WTC11 (cell line): Measurements from ENCODE around the gene BLMH. TPM values are rescaled to one million over a fixed set of nuclear protein-coding genes. Genes with fewer than 3 reads are reported as not detected.
A peak's percentile ranks its signal among the peaks of the same experiment; 100 is the strongest.

Source experiments
- ATF2 ChIP-seq: sonication (generic); formaldehyde crosslinking; IDR thresholded peaks from 2 replicates; pipeline ENCODE4 v1.8.1; 2022; ENCODE audit warnings: low read depth, missing genetic modification reagents, borderline replicate concordance
- ATF3 ChIP-seq: sonication (generic); formaldehyde crosslinking; conservative IDR thresholded peaks from 2 replicates; pipeline ENCODE4 v1.8.1; 2022; ENCODE audit warnings: mild to moderate bottlenecking, missing genetic modification reagents
- CBFB ChIP-seq: sonication (generic); formaldehyde crosslinking; IDR thresholded peaks from 2 replicates; pipeline ENCODE4 v1.8.1; 2022; ENCODE audit warnings: mild to moderate bottlenecking, low read depth, missing genetic modification reagents
- CREB1 ChIP-seq: sonication (generic); formaldehyde crosslinking; IDR thresholded peaks from 2 replicates; pipeline ENCODE4 v1.8.0; 2023; ENCODE audit warnings: mild to moderate bottlenecking, missing genetic modification reagents
- FOXJ3 ChIP-seq: sonication (generic); formaldehyde crosslinking; IDR thresholded peaks from 2 replicates; pipeline ENCODE4 v1.9.0; 2021; ENCODE audit warnings: missing genetic modification reagents, mild to moderate bottlenecking, borderline replicate concordance
- GRHL2 ChIP-seq: fragments of 250-450 bp; sonication (Bioruptor Pico); IDR thresholded peaks from 2 replicates; pipeline ENCODE4 v1.8.0; 2022; ENCODE audit warnings: mild to moderate bottlenecking, moderate library complexity; ENCODE audit not compliant: insufficient replicate concordance, severe bottlenecking
- HMGA2 ChIP-seq: fragments of 250-450 bp; sonication (Bioruptor Pico); IDR thresholded peaks from 2 replicates; pipeline ENCODE4 v1.4.0; 2021; ENCODE audit warnings: mild to moderate bottlenecking, moderate library complexity
- JUN ChIP-seq: sonication (generic); formaldehyde crosslinking; IDR thresholded peaks from 2 replicates; pipeline ENCODE4 v1.8.0; 2023; ENCODE audit warnings: mild to moderate bottlenecking, missing genetic modification reagents
- MYBL2 ChIP-seq: sonication (generic); formaldehyde crosslinking; IDR thresholded peaks from 2 replicates; pipeline ENCODE4 v1.8.1; 2023; ENCODE audit warnings: mild to moderate bottlenecking, moderate library complexity, missing genetic modification reagents
- NFATC4 ChIP-seq: fragments of 250-450 bp; sonication (Bioruptor Pico); IDR thresholded peaks from 2 replicates; pipeline ENCODE4 v1.9.0; 2021; ENCODE audit warnings: mild to moderate bottlenecking
- NFE2L1 ChIP-seq: sonication (generic); formaldehyde crosslinking; IDR thresholded peaks from 2 replicates; pipeline ENCODE4 v1.8.1; 2023; ENCODE audit warnings: missing genetic modification reagents
- NR2C2 ChIP-seq: sonication (generic); formaldehyde crosslinking; IDR thresholded peaks from 2 replicates; pipeline ENCODE4 v1.8.0; 2022; ENCODE audit warnings: mild to moderate bottlenecking, missing genetic modification reagents
- NR3C1 ChIP-seq: sonication (generic); formaldehyde crosslinking; conservative IDR thresholded peaks from 2 replicates; pipeline ENCODE4 v1.8.1; 2023; ENCODE audit warnings: low read depth, mild to moderate bottlenecking, missing genetic modification reagents
- OVOL2 ChIP-seq: fragments of 250-450 bp; sonication (Bioruptor Pico); IDR thresholded peaks from 2 replicates; pipeline ENCODE4 v1.9.0; 2021; ENCODE audit warnings: mild to moderate bottlenecking, borderline replicate concordance
- RELA ChIP-seq: sonication (generic); formaldehyde crosslinking; IDR thresholded peaks from 2 replicates; pipeline ENCODE4 v1.8.1; 2022; ENCODE audit warnings: missing genetic modification reagents, mild to moderate bottlenecking, borderline replicate concordance
- TP53 ChIP-seq: sonication (generic); formaldehyde crosslinking; IDR thresholded peaks from 2 replicates; pipeline ENCODE4 v1.8.1; 2023; ENCODE audit warnings: mild to moderate bottlenecking, missing genetic modification reagents
- USF2 ChIP-seq: sonication (generic); formaldehyde crosslinking; IDR thresholded peaks from 2 replicates; pipeline ENCODE4 v1.8.1; 2023; ENCODE audit warnings: mild to moderate bottlenecking, missing genetic modification reagents, moderate library complexity
- ZNF232 ChIP-seq: sonication (generic); formaldehyde crosslinking; IDR thresholded peaks from 2 replicates; pipeline ENCODE4 v1.8.0; 2022; ENCODE audit warnings: mild to moderate bottlenecking, missing genetic modification reagents
- ZNF396 ChIP-seq: fragments of 250-450 bp; sonication (Bioruptor Pico); IDR thresholded peaks from 2 replicates; pipeline ENCODE4 v1.8.0; 2021; ENCODE audit warnings: mild to moderate bottlenecking, moderate library complexity, borderline replicate concordance
- total RNA-seq: library from RNA; stranded (reverse); gene quantifications from 3 replicates; pipeline ENCODE4 v1.2.3, GENCODE V29; 2021
- TF ChIP-seq, protein P1 (sequence below): sonication (generic); formaldehyde crosslinking; IDR thresholded peaks from 2 replicates; pipeline ENCODE4 v1.8.1; 2022; ENCODE audit warnings: missing genetic modification reagents, borderline replicate concordance
- TF ChIP-seq, protein P2 (sequence below): sonication (generic); formaldehyde crosslinking; IDR thresholded peaks from 2 replicates; pipeline ENCODE4 v1.8.1; 2023; ENCODE audit warnings: mild to moderate bottlenecking, missing genetic modification reagents, moderate library complexity
- TF ChIP-seq, protein P3 (sequence below): sonication (generic); formaldehyde crosslinking; IDR thresholded peaks from 2 replicates; pipeline ENCODE4 v1.8.0; 2022; ENCODE audit warnings: mild to moderate bottlenecking, missing genetic modification reagents
- TF ChIP-seq, protein P4 (sequence below): sonication (generic); formaldehyde crosslinking; IDR thresholded peaks from 2 replicates; pipeline ENCODE4 v1.8.0; 2023; ENCODE audit warnings: missing genetic modification reagents
- TF ChIP-seq, protein P5 (sequence below): sonication (generic); formaldehyde crosslinking; IDR thresholded peaks from 2 replicates; pipeline ENCODE4 v1.8.1; 2022; ENCODE audit warnings: mild to moderate bottlenecking, missing genetic modification reagents, moderate library complexity, borderline replicate concordance
- TF ChIP-seq, protein P6 (sequence below): fragments of 250-450 bp; sonication (Bioruptor Pico); IDR thresholded peaks from 2 replicates; pipeline ENCODE4 v1.8.0; 2021; ENCODE audit warnings: mild to moderate bottlenecking
- TF ChIP-seq, protein P7 (sequence below): sonication (generic); formaldehyde crosslinking; IDR thresholded peaks from 2 replicates; pipeline ENCODE4 v1.8.1; 2023; ENCODE audit warnings: mild to moderate bottlenecking, missing genetic modification reagents

BLMH gene
- total RNA-seq, 1 experiment from 2014 or later, result 63.9 TPM

GRCh38 chr17:30235386-30236296 lies 56.1 kb downstream of the BLMH start, which contains the start of gene SLC6A4 (continued):
- TF ChIP-seq, protein P1, sequence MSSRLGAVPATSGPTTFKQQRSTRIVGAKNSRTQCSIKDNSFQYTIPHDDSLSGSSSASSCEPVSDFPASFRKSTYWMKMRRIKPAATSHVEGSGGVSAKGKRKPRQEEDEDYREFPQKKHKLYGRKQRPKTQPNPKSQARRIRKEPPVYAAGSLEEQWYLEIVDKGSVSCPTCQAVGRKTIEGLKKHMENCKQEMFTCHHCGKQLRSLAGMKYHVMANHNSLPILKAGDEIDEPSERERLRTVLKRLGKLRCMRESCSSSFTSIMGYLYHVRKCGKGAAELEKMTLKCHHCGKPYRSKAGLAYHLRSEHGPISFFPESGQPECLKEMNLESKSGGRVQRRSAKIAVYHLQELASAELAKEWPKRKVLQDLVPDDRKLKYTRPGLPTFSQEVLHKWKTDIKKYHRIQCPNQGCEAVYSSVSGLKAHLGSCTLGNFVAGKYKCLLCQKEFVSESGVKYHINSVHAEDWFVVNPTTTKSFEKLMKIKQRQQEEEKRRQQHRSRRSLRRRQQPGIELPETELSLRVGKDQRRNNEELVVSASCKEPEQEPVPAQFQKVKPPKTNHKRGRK (CRISPR knock-in tag), result no peak; the same call in 1 of the 2 replicates
- TF ChIP-seq ATF2 (CRISPR knock-in tag) (0 out of 2 replicates have a peak, but pooled peaks have one; percentile 34), CREB1 (CRISPR knock-in tag) (no peak), ZNF232 (CRISPR knock-in tag) (peak; percentile 83), ZNF396 (no peak), NR3C1 (CRISPR knock-in tag) (no peak), HMGA2 (CRISPR knock-in tag) (no peak), NFE2L1 (peak; percentile 96), FOXJ3 (CRISPR knock-in tag) (no peak), GRHL2 (CRISPR knock-in tag) (no peak), OVOL2 (CRISPR knock-in tag) (no peak), NR2C2 (CRISPR knock-in tag) (peak; percentile 75), JUN (CRISPR knock-in tag) (peak; percentile 97), TP53 (CRISPR knock-in tag) (peak; percentile 96), USF2 (no peak), NFATC4 (no peak), ATF3 (CRISPR knock-in tag) (no peak), MYBL2 (CRISPR knock-in tag) (no peak), RELA (CRISPR knock-in tag) (peak; percentile 97), CBFB (CRISPR knock-in tag) (0 out of 2 replicates have a peak, but pooled peaks have one; percentile 45)
- TF ChIP-seq, protein P2, sequence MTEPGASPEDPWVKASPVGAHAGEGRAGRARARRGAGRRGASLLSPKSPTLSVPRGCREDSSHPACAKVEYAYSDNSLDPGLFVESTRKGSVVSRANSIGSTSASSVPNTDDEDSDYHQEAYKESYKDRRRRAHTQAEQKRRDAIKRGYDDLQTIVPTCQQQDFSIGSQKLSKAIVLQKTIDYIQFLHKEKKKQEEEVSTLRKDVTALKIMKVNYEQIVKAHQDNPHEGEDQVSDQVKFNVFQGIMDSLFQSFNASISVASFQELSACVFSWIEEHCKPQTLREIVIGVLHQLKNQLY (CRISPR knock-in tag), result peak; percentile 72; the same call in 1 of the 2 replicates
- TF ChIP-seq, protein P3, sequence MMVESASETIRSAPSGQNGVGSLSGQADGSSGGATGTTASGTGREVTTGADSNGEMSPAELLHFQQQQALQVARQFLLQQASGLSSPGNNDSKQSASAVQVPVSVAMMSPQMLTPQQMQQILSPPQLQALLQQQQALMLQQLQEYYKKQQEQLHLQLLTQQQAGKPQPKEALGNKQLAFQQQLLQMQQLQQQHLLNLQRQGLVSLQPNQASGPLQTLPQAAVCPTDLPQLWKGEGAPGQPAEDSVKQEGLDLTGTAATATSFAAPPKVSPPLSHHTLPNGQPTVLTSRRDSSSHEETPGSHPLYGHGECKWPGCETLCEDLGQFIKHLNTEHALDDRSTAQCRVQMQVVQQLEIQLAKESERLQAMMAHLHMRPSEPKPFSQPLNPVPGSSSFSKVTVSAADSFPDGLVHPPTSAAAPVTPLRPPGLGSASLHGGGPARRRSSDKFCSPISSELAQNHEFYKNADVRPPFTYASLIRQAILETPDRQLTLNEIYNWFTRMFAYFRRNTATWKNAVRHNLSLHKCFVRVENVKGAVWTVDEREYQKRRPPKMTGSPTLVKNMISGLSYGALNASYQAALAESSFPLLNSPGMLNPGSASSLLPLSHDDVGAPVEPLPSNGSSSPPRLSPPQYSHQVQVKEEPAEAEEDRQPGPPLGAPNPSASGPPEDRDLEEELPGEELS, result peak; percentile 97
- TF ChIP-seq, protein P4, sequence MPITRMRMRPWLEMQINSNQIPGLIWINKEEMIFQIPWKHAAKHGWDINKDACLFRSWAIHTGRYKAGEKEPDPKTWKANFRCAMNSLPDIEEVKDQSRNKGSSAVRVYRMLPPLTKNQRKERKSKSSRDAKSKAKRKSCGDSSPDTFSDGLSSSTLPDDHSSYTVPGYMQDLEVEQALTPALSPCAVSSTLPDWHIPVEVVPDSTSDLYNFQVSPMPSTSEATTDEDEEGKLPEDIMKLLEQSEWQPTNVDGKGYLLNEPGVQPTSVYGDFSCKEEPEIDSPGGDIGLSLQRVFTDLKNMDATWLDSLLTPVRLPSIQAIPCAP (CRISPR knock-in tag), result peak; percentile 93
- TF ChIP-seq, protein P5, sequence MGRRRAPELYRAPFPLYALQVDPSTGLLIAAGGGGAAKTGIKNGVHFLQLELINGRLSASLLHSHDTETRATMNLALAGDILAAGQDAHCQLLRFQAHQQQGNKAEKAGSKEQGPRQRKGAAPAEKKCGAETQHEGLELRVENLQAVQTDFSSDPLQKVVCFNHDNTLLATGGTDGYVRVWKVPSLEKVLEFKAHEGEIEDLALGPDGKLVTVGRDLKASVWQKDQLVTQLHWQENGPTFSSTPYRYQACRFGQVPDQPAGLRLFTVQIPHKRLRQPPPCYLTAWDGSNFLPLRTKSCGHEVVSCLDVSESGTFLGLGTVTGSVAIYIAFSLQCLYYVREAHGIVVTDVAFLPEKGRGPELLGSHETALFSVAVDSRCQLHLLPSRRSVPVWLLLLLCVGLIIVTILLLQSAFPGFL (CRISPR knock-in tag), result no peak
- TF ChIP-seq, protein P6, sequence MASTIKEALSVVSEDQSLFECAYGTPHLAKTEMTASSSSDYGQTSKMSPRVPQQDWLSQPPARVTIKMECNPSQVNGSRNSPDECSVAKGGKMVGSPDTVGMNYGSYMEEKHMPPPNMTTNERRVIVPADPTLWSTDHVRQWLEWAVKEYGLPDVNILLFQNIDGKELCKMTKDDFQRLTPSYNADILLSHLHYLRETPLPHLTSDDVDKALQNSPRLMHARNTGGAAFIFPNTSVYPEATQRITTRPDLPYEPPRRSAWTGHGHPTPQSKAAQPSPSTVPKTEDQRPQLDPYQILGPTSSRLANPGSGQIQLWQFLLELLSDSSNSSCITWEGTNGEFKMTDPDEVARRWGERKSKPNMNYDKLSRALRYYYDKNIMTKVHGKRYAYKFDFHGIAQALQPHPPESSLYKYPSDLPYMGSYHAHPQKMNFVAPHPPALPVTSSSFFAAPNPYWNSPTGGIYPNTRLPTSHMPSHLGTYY, result no peak
- TF ChIP-seq, protein P7, sequence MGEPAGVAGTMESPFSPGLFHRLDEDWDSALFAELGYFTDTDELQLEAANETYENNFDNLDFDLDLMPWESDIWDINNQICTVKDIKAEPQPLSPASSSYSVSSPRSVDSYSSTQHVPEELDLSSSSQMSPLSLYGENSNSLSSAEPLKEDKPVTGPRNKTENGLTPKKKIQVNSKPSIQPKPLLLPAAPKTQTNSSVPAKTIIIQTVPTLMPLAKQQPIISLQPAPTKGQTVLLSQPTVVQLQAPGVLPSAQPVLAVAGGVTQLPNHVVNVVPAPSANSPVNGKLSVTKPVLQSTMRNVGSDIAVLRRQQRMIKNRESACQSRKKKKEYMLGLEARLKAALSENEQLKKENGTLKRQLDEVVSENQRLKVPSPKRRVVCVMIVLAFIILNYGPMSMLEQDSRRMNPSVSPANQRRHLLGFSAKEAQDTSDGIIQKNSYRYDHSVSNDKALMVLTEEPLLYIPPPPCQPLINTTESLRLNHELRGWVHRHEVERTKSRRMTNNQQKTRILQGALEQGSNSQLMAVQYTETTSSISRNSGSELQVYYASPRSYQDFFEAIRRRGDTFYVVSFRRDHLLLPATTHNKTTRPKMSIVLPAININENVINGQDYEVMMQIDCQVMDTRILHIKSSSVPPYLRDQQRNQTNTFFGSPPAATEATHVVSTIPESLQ, result no peak
